GM12892 (cell line): Measurements from ENCODE around the gene PLSCR5. TPM values are rescaled to one million over a fixed set of nuclear protein-coding genes. Genes with fewer than 3 reads are reported as not detected.

ENCODE experiments used
- DNase-seq: peaks from one replicate; pipeline ENCODE4 v3.0.0; 2011; ENCODE audit not compliant: insufficient read length
- FAIRE-seq: peaks from 2 replicates; lab custom pipeline; 2011; peaks lifted over from hg19 to GRCh38; lab: Jason Lieb, UNC
- POLR2A ChIP-seq: IDR thresholded peaks from 2 replicates; pipeline ENCODE4 v1.6.1; 2011; ENCODE audit warnings: low read depth, low read length, control low read depth
- POLR2AphosphoS5 ChIP-seq: IDR thresholded peaks from 2 replicates; pipeline ENCODE4 v1.6.1; 2011; ENCODE audit warnings: low read depth, low read length, control low read depth
- TAF1 ChIP-seq: IDR thresholded peaks from 2 replicates; pipeline ENCODE4 v1.6.1; 2011; ENCODE audit warnings: low read depth, mild to moderate bottlenecking, control low read depth, low read length, borderline replicate concordance
- polyA plus RNA-seq: library from polyadenylated mRNA; unstranded; fragments of >200 nt; gene quantifications from one replicate; pipeline ENCODE4 v1.2.1, GENCODE V29; 2012; ENCODE audit warnings: missing spikeins, inconsistent platforms; ENCODE audit not compliant: missing spikeins

PLSCR5 gene
- polyA plus RNA-seq, result not detected

GRCh38 chr3:146605106-146605505 is at the start of gene PLSCR5:
Gene PLSCR5 (minus strand): TSS chr3:146605346. CDS start chr3:146605212, 134 bp downstream.
- no peak for TF ChIP-seq POLR2A
- TF ChIP-seq TAF1, result no peak
- no peak for TF ChIP-seq POLR2AphosphoS5
- FAIRE-seq (no peak), DNase-seq (no peak)

GRCh38 chr3:146653978-146654377 is 48.8 kb upstream of the PLSCR5 start:
- TF ChIP-seq POLR2A (no peak), POLR2AphosphoS5 (no peak), TAF1 (no peak)
- DNase-seq (no peak), FAIRE-seq (no peak)

- no peak for TF ChIP-seq POLR2A
- TF ChIP-seq POLR2AphosphoS5, result no peak
- TF ChIP-seq TAF1, result no peak
- no peak for DNase-seq
- no peak for FAIRE-seq
These were observed 45.7 kb upstream of the PLSCR5 start for GRCh38 chr3:146650691-146651442.

- TF ChIP-seq TAF1, result no peak
- TF ChIP-seq POLR2A, result no peak
- TF ChIP-seq POLR2AphosphoS5, result no peak
- FAIRE-seq (no peak), DNase-seq (no peak)
These were observed 41.1 kb upstream of the PLSCR5 start for GRCh38 chr3:146646261-146646660.

GRCh38 chr3:146640955-146641867 is 36.1 kb upstream of the PLSCR5 start:
- FAIRE-seq (peak; percentile 74), DNase-seq (no peak)
- no peak for TF ChIP-seq POLR2AphosphoS5

- TF ChIP-seq POLR2AphosphoS5 (no peak), POLR2A (no peak), TAF1 (no peak)
- FAIRE-seq (no peak), DNase-seq (no peak)
These were observed 35.2 kb upstream of the PLSCR5 start for GRCh38 chr3:146640361-146640760.

- DNase-seq, result no peak
- FAIRE-seq, result no peak
These were observed 33.6 kb upstream of the PLSCR5 start for GRCh38 chr3:146638718-146639117.

GRCh38 chr3:146637871-146638270 is 32.7 kb upstream of the PLSCR5 start:
- DNase-seq (no peak), FAIRE-seq (no peak)
- TF ChIP-seq TAF1, result no peak
- TF ChIP-seq POLR2A, result no peak
- no peak for TF ChIP-seq POLR2AphosphoS5

More at GRCh38 chr3:146638718-146639117, 33.6 kb upstream of the PLSCR5 start:
- TF ChIP-seq TAF1, result no peak
- TF ChIP-seq POLR2AphosphoS5, result no peak
- TF ChIP-seq POLR2A, result no peak

- DNase-seq (no peak), FAIRE-seq (no peak)
- TF ChIP-seq TAF1, result no peak
- no peak for TF ChIP-seq POLR2AphosphoS5
These were observed 31.7 kb upstream of the PLSCR5 start for GRCh38 chr3:146636881-146637280.

- no peak for FAIRE-seq
- TF ChIP-seq TAF1, result no peak
- TF ChIP-seq POLR2A, result no peak
- TF ChIP-seq POLR2AphosphoS5, result no peak
- no peak for DNase-seq
These were observed 29.2 kb upstream of the PLSCR5 start for GRCh38 chr3:146634346-146634745.

GRCh38 chr3:146628671-146629070 is 23.5 kb upstream of the PLSCR5 start:
- FAIRE-seq (no peak), DNase-seq (no peak)
- TF ChIP-seq TAF1 (no peak), POLR2AphosphoS5 (no peak), POLR2A (no peak)
